ENCODE results near the gene G3BP1. TPM values are rescaled to one million over a fixed set of nuclear protein-coding genes. Genes with fewer than 3 reads are reported as not detected.
A peak's percentile ranks its signal among the peaks of the same experiment; 100 is the strongest.

G3BP1 gene
- total and polyA plus RNA-seq, 9 of the 15 experiments (the other 6 are each of a cell fraction or from before 2014, with no cell fraction given), result 54.7 to 264 (median 105) TPM

GRCh38 chr5:151779531-151780125 lies 7.9 kb downstream of the G3BP1 start:
- no peak for ATAC-seq
- peaks cover 3 to 32% of the 10 kb centered on the region in 2 experiments for H3K4me1 ChIP-seq (replicated peaks in 1 of 2; ENCODE audit: control insufficient read depth in 2 of 2, insufficient read depth in 2 of 2, low read length in 2 of 2)
- 65% methylated on average over 3 of the region's 3 CpGs for WGBS (ENCODE audit: insufficient coverage, low coverage, missing lambda C conversion rate)

More at GRCh38 chr5:151779531-151780125, 7.9 kb downstream of the G3BP1 start:
- Histone ChIP-seq H3K27me3 (ENCODE audit: control insufficient read depth in 2 of 2, insufficient read depth in 2 of 2, low read length in 2 of 2) (no peaks in the 10 kb centered on the region), H3K27ac (ENCODE audit: extremely low read depth, low read depth, low read length) (no peak overlapping the region), H3K79me2 (ENCODE audit: control insufficient read depth, insufficient read depth, low read length) (peaks cover 100% of the 10 kb centered on the region), H3K9me1 (ENCODE audit: control insufficient read depth, insufficient read depth, low read length) (no peaks in the 10 kb centered on the region), H3K9me3 (replicated peaks; ENCODE audit: control insufficient read depth, insufficient read depth, low read depth, low read length) (no peaks in the 10 kb centered on the region), H3K4me3 (no peak overlapping the region), H3K4me2 (ENCODE audit: insufficient read depth, low read length) (no peak overlapping the region; the same call in 1 of the 2 replicates), H2AFZ (ENCODE audit: low read depth, low read length) (no peak overlapping the region), H3K9ac (ENCODE audit: insufficient read depth in 1 of 2, low read depth in 2 of 2, low read length in 2 of 2) (no peak overlapping the region), H3K36me3 (ENCODE audit: control insufficient read depth, insufficient read depth, low read length) (peaks cover 73% of the 10 kb centered on the region), H4K20me1 (replicated peaks; ENCODE audit: control insufficient read depth, insufficient read depth, low read length) (peaks cover 52% of the 10 kb centered on the region)
- DNase-seq (ENCODE audit: extremely low read depth in 1 of 4, low spot score in 3 of 4) (no peak), FAIRE-seq (no peak)
- ChIA-PET CTCF (ENCODE audit: low intra/inter-chr PET ratio) (no interaction called here), POLR2A (interaction anchor here (0.8 to 1.6 kb wide), 2 partner anchors 9 to 22 kb away, joined by 4 read pairs; no protein-coding TSS in a partner anchor)
- intact Hi-C loops (cut with micrococcal nuclease), result loop anchor here (1.0 kb wide), 1 partner anchor 7 kb away; no protein-coding TSS in a partner anchor
- in situ Hi-C loops (cut with MboI), result no loop called here
- TF ChIP-seq ELF4 (CRISPR knock-in tag; IDR thresholded peaks at IDR 0.05) (no peak), PKNOX1 (IDR thresholded peaks at IDR 0.05) (peak; percentile 62)
- no TSS peak for BruUV-seq (replicated peaks)

All from K562 (cell line).